Peyer's patch (tissue), 4 donors: ENCODE measurements around the gene BEGAIN.

Experiments
- POLR2A ChIP-seq, 2 donors: fragments of 450-650 bp; IDR thresholded peaks; one replicate each; pipeline ENCODE4 v1.5.1; 2017; ENCODE audit warnings: antibody characterized with exemption in 2 of 2, mild to moderate bottlenecking in 2 of 2, moderate library complexity in 2 of 2
- TF ChIP-seq, protein P1 (sequence below), 6 experiments: fragments of 450-650 bp in 4 of 6; fragments of 200-600 bp in 2 of 6; sonication (generic) in 1 of 6; IDR thresholded peaks; one replicate each; pipeline ENCODE4 v1.5.1; 2017 to 2019; ENCODE audit warnings: antibody characterized with exemption in 6 of 6, mild to moderate bottlenecking in 3 of 6, moderate library complexity in 1 of 6

- TF ChIP-seq, protein P1, sequence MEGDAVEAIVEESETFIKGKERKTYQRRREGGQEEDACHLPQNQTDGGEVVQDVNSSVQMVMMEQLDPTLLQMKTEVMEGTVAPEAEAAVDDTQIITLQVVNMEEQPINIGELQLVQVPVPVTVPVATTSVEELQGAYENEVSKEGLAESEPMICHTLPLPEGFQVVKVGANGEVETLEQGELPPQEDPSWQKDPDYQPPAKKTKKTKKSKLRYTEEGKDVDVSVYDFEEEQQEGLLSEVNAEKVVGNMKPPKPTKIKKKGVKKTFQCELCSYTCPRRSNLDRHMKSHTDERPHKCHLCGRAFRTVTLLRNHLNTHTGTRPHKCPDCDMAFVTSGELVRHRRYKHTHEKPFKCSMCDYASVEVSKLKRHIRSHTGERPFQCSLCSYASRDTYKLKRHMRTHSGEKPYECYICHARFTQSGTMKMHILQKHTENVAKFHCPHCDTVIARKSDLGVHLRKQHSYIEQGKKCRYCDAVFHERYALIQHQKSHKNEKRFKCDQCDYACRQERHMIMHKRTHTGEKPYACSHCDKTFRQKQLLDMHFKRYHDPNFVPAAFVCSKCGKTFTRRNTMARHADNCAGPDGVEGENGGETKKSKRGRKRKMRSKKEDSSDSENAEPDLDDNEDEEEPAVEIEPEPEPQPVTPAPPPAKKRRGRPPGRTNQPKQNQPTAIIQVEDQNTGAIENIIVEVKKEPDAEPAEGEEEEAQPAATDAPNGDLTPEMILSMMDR (IDR thresholded peaks at IDR 0.05), result no peak
- no peak for TF ChIP-seq POLR2A (IDR thresholded peaks at IDR 0.05)
These were observed 89.1 kb downstream of the BEGAIN start for GRCh38 chr14:100498068-100498467.
